DND-41 (cell line): Measurements from ENCODE around the gene UNC13B.

ENCODE experiments used
- CTCF ChIP-seq: IDR thresholded peaks from 2 replicates; pipeline ENCODE4 v1.5.1; 2012; ENCODE audit warnings: borderline replicate concordance, low read length, moderate library complexity, mild to moderate bottlenecking; ENCODE audit not compliant: poor library complexity, severe bottlenecking; ENCODE audit errors: extremely low read depth
- EZH2 ChIP-seq: IDR thresholded peaks from 3 replicates; pipeline ENCODE4 v1.6.1; 2012; ENCODE audit warnings: borderline replicate concordance, low read depth, mild to moderate bottlenecking, moderate library complexity, low read length, inconsistent platforms; ENCODE audit not compliant: severe bottlenecking

GRCh38 chr9:35322075-35322885 is 160.5 kb downstream of the UNC13B start:
- no peak for TF ChIP-seq CTCF
- TF ChIP-seq EZH2, result no peak
